WTC11 (cell line): Measurements from ENCODE around the gene SPECC1L. TPM values are rescaled to one million over a fixed set of nuclear protein-coding genes. Genes with fewer than 3 reads are reported as not detected.

Experiments used
- ATAC-seq: fragments of 200-7000 bp; cut with Tn5 transposase; 2 replicates; pipeline ENCODE4 v1.10.0; 2021; ENCODE audit warnings: mild to moderate bottlenecking, moderate library complexity
- CTCF ChIA-PET: fragments of 300-600 bp; sonication (Branson Sonifier 250); formaldehyde crosslinking; loops from one replicate; lab custom pipeline; 2021; ENCODE audit warnings: antibody characterized with exemption; lab: Charles Lee
- POLR2A ChIA-PET: fragments of 350-600 bp; sonication (Branson Sonifier 250); formaldehyde crosslinking; loops from one replicate; lab custom pipeline; 2021; ENCODE audit warnings: antibody characterized with exemption; lab: Charles Lee
- DNase-seq: peaks from one replicate; pipeline ENCODE4 v3.0.0; 2021; ENCODE audit warnings: low spot score
- H3K27ac Mint-ChIP-seq: 2 replicates; pipeline ENCODE4 v1.8.0; 2021; ENCODE audit warnings: mixed read lengths
- H3K27me3 Mint-ChIP-seq: 2 replicates; pipeline ENCODE4 v1.8.0; 2021; ENCODE audit warnings: low read depth, mild to moderate bottlenecking, moderate library complexity, mixed read lengths
- H3K36me3 Mint-ChIP-seq: 2 replicates; pipeline ENCODE4 v1.8.0; 2021; ENCODE audit warnings: mixed read lengths
- H3K4me1 Mint-ChIP-seq: 2 replicates; pipeline ENCODE4 v1.8.0; 2022; ENCODE audit warnings: mixed read lengths
- H3K4me3 Mint-ChIP-seq: 2 replicates; pipeline ENCODE4 v1.8.0; 2021; ENCODE audit warnings: mild to moderate bottlenecking, moderate library complexity, mixed read lengths
- H3K9me3 Mint-ChIP-seq: 2 replicates; pipeline ENCODE4 v1.8.0; 2021; ENCODE audit warnings: mixed read lengths
- AR ChIP-seq: fragments of 250-450 bp; sonication (Bioruptor Pico); IDR thresholded peaks from 2 replicates; pipeline ENCODE4 v1.9.0; 2021; ENCODE audit warnings: mild to moderate bottlenecking
- CBFB ChIP-seq: sonication (generic); formaldehyde crosslinking; IDR thresholded peaks from 2 replicates; pipeline ENCODE4 v1.8.1; 2022; ENCODE audit warnings: mild to moderate bottlenecking, low read depth, missing genetic modification reagents
- CDX4 ChIP-seq: fragments of 250-450 bp; sonication (Bioruptor Pico); IDR thresholded peaks from 2 replicates; pipeline ENCODE4 v1.9.0; 2021; ENCODE audit warnings: moderate library complexity, mild to moderate bottlenecking, inconsistent platforms, borderline replicate concordance
- CREB1 ChIP-seq: sonication (generic); formaldehyde crosslinking; IDR thresholded peaks from 2 replicates; pipeline ENCODE4 v1.8.0; 2023; ENCODE audit warnings: mild to moderate bottlenecking, missing genetic modification reagents
- EMX1 ChIP-seq: fragments of 250-450 bp; sonication (Bioruptor Pico); IDR thresholded peaks from 2 replicates; pipeline ENCODE4 v1.8.0; 2021; ENCODE audit warnings: mild to moderate bottlenecking
- FOXK1 ChIP-seq: sonication (generic); formaldehyde crosslinking; IDR thresholded peaks from 2 replicates; pipeline ENCODE4 v1.8.0; 2022; ENCODE audit warnings: mild to moderate bottlenecking, moderate library complexity, missing genetic modification reagents
- FOXP4 ChIP-seq: sonication (generic); formaldehyde crosslinking; IDR thresholded peaks from 2 replicates; pipeline ENCODE4 v1.8.0; 2022; ENCODE audit warnings: mild to moderate bottlenecking, missing genetic modification reagents
- HMGXB4 ChIP-seq: sonication (generic); formaldehyde crosslinking; IDR thresholded peaks from 2 replicates; pipeline ENCODE4 v1.8.1; 2023; ENCODE audit warnings: mild to moderate bottlenecking, moderate library complexity, missing genetic modification reagents
- IRF2 ChIP-seq: sonication (generic); formaldehyde crosslinking; IDR thresholded peaks from 2 replicates; pipeline ENCODE4 v1.8.0; 2022; ENCODE audit warnings: low read depth, missing genetic modification reagents, borderline replicate concordance
- KAT7 ChIP-seq: sonication (generic); formaldehyde crosslinking; IDR thresholded peaks from 2 replicates; pipeline ENCODE4 v1.8.1; 2023; ENCODE audit warnings: missing genetic modification reagents, mild to moderate bottlenecking, borderline replicate concordance
- MLX ChIP-seq: sonication (generic); formaldehyde crosslinking; IDR thresholded peaks from 2 replicates; pipeline ENCODE4 v1.8.1; 2023; ENCODE audit warnings: mild to moderate bottlenecking, missing genetic modification reagents, moderate library complexity
- NFE2L1 ChIP-seq: sonication (generic); formaldehyde crosslinking; IDR thresholded peaks from 2 replicates; pipeline ENCODE4 v1.8.1; 2023; ENCODE audit warnings: missing genetic modification reagents
- NFYB ChIP-seq: sonication (generic); formaldehyde crosslinking; conservative IDR thresholded peaks from 2 replicates; pipeline ENCODE4 v1.8.0; 2022; ENCODE audit warnings: low read depth, missing genetic modification reagents
- RELA ChIP-seq: sonication (generic); formaldehyde crosslinking; IDR thresholded peaks from 2 replicates; pipeline ENCODE4 v1.8.1; 2022; ENCODE audit warnings: missing genetic modification reagents, mild to moderate bottlenecking, borderline replicate concordance
- SMAD4 ChIP-seq: sonication (generic); formaldehyde crosslinking; IDR thresholded peaks from 2 replicates; pipeline ENCODE4 v1.8.0; 2022; ENCODE audit warnings: mild to moderate bottlenecking, missing genetic modification reagents
- TCF7 ChIP-seq: sonication (generic); formaldehyde crosslinking; IDR thresholded peaks from 2 replicates; pipeline ENCODE4 v1.8.0; 2022; ENCODE audit warnings: mild to moderate bottlenecking, low read depth, missing genetic modification reagents, moderate library complexity
- USF2 ChIP-seq: sonication (generic); formaldehyde crosslinking; IDR thresholded peaks from 2 replicates; pipeline ENCODE4 v1.8.1; 2023; ENCODE audit warnings: mild to moderate bottlenecking, missing genetic modification reagents, moderate library complexity
- ZBTB21 ChIP-seq: sonication (generic); formaldehyde crosslinking; IDR thresholded peaks from 2 replicates; pipeline ENCODE4 v1.8.1; 2023; ENCODE audit warnings: mild to moderate bottlenecking, missing genetic modification reagents, borderline replicate concordance
- ZMAT4 ChIP-seq: fragments of 250-450 bp; sonication (Bioruptor Pico); IDR thresholded peaks from 2 replicates; pipeline ENCODE4 v1.9.0; 2021; ENCODE audit warnings: mild to moderate bottlenecking
- ZNF219 ChIP-seq: sonication (generic); formaldehyde crosslinking; IDR thresholded peaks from 2 replicates; pipeline ENCODE4 v1.8.0; 2023; ENCODE audit warnings: missing genetic modification reagents, mild to moderate bottlenecking, borderline replicate concordance
- ZNF317 ChIP-seq: sonication (generic); formaldehyde crosslinking; IDR thresholded peaks from 2 replicates; pipeline ENCODE4 v1.8.1; 2023; ENCODE audit warnings: low read depth, mild to moderate bottlenecking, moderate library complexity, missing genetic modification reagents, borderline replicate concordance
- ZNF416 ChIP-seq: fragments of 250-450 bp; sonication (Bioruptor Pico); IDR thresholded peaks from 2 replicates; pipeline ENCODE4 v1.9.0; 2021; ENCODE audit warnings: mild to moderate bottlenecking, inconsistent platforms
- ZNF512 ChIP-seq: sonication (generic); formaldehyde crosslinking; IDR thresholded peaks from 2 replicates; pipeline ENCODE4 v1.8.1; 2022; ENCODE audit warnings: missing genetic modification reagents, borderline replicate concordance
- total RNA-seq: library from RNA; stranded (reverse); gene quantifications from 3 replicates; pipeline ENCODE4 v1.2.3, GENCODE V29; 2021

SPECC1L gene
- total RNA-seq, 1 experiment from 2014 or later = 44.6 TPM

- Mint-ChIP-seq H3K4me1 (no peaks in the 10 kb centered on the region), H3K36me3 (no peaks in the 10 kb centered on the region), H3K4me3 (no peak overlapping the region), H3K9me3 (no peaks in the 10 kb centered on the region), H3K27ac (no peak overlapping the region; the same call in 1 of the 2 replicates), H3K27me3 (no peaks in the 10 kb centered on the region)
- ATAC-seq (no peak), DNase-seq (no peak)
- POLR2A ChIA-PET = no interaction called here
- no peak for TF ChIP-seq NFYB (CRISPR knock-in tag)
- no peak for TF ChIP-seq USF2 (CRISPR knock-in tag)
- no peak for TF ChIP-seq CREB1
- no peak for TF ChIP-seq TCF7 (CRISPR knock-in tag)
- TF ChIP-seq ZBTB21 (CRISPR knock-in tag) = no peak
- TF ChIP-seq ZMAT4 = no peak
- no peak for TF ChIP-seq KAT7
- no peak for TF ChIP-seq CBFB
- TF ChIP-seq ZNF219 (CRISPR knock-in tag) = no peak
- CTCF ChIA-PET = interaction anchor here (0.6 to 5.2 kb wide), 5 partner anchors 14 to 86 kb away, joined by 3 to 51 read pairs (median 5); no protein-coding TSS in a partner anchor
Measured at GRCh38 chr22:24435861-24436371, 165.3 kb downstream of the SPECC1L start.

GRCh38 chr22:24436553-24436952 is 165.9 kb downstream of the SPECC1L start:
- ChIA-PET POLR2A (no interaction called here), CTCF (interaction anchor here (2.4 to 5.2 kb wide), 2 partner anchors 14 to 85 kb away, joined by 11 to 51 read pairs; no protein-coding TSS in a partner anchor)
- no peaks in the 10 kb centered on the region; the same call in 1 of the 2 replicates for H3K36me3 Mint-ChIP-seq
- H3K27ac Mint-ChIP-seq = no peak overlapping the region
- H3K27me3 Mint-ChIP-seq = no peaks in the 10 kb centered on the region
- no peaks in the 10 kb centered on the region for H3K4me1 Mint-ChIP-seq
- no peak overlapping the region for H3K4me3 Mint-ChIP-seq
- H3K9me3 Mint-ChIP-seq = no peaks in the 10 kb centered on the region
- DNase-seq (no peak), ATAC-seq (no peak)
- no peak for TF ChIP-seq IRF2 (CRISPR knock-in tag)
- TF ChIP-seq ZNF416 = no peak
- TF ChIP-seq NFE2L1 (CRISPR knock-in tag) = no peak
- TF ChIP-seq MLX (CRISPR knock-in tag) = no peak
- no peak for TF ChIP-seq RELA
- TF ChIP-seq TCF7 (CRISPR knock-in tag) = no peak
- no peak for TF ChIP-seq HMGXB4 (CRISPR knock-in tag)
- no peak for TF ChIP-seq USF2 (CRISPR knock-in tag)
- TF ChIP-seq EMX1 (CRISPR knock-in tag) = no peak
- no peak for TF ChIP-seq AR (CRISPR knock-in tag)
- TF ChIP-seq ZNF317 = no peak
- no peak for TF ChIP-seq CDX4 (CRISPR knock-in tag)
- no peak for TF ChIP-seq ZNF512 (CRISPR knock-in tag)
- no peak for TF ChIP-seq SMAD4 (CRISPR knock-in tag)
- no peak for TF ChIP-seq CBFB
- no peak for TF ChIP-seq FOXP4 (CRISPR knock-in tag)
- no peak for TF ChIP-seq FOXK1 (CRISPR knock-in tag)
- TF ChIP-seq ZNF219 (CRISPR knock-in tag) = no peak
